VCaP (cell line): Measurements from ENCODE around the gene AFAP1L1.

ENCODE experiments used
- H3K27ac ChIP-seq: fragments of 450-650 bp; 2 replicates; pipeline ENCODE4 v1.5.1; 2017
- TF ChIP-seq, protein P1 (sequence below): fragments of 450-650 bp; conservative IDR thresholded peaks from 2 replicates; pipeline ENCODE4 v1.5.1; 2017; ENCODE audit warnings: mild to moderate bottlenecking, moderate library complexity

Gene AFAP1L1

DNA sequence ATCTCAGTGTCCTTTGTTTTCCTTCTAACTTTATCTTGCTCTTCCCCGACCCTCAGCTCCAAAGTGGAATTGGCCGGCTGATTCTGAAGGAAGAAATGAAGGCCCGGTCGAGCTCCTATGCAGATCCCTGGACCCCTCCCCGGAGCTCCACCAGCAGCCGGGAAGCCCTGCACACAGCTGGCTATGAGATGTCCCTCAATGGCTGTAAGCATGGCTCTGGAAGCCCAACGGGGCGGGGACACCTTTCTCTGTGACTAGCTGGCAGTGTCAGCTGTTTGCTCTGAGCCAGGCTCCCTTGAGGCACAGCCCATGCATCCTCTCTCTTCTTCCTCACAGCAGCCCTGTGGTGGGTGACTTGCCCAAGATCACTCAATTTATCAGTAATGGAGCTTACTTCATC lies 23.9 kb upstream of the AFAP1L1 start:
- H3K27ac ChIP-seq: no peak overlapping the region
- TF ChIP-seq, protein P1, sequence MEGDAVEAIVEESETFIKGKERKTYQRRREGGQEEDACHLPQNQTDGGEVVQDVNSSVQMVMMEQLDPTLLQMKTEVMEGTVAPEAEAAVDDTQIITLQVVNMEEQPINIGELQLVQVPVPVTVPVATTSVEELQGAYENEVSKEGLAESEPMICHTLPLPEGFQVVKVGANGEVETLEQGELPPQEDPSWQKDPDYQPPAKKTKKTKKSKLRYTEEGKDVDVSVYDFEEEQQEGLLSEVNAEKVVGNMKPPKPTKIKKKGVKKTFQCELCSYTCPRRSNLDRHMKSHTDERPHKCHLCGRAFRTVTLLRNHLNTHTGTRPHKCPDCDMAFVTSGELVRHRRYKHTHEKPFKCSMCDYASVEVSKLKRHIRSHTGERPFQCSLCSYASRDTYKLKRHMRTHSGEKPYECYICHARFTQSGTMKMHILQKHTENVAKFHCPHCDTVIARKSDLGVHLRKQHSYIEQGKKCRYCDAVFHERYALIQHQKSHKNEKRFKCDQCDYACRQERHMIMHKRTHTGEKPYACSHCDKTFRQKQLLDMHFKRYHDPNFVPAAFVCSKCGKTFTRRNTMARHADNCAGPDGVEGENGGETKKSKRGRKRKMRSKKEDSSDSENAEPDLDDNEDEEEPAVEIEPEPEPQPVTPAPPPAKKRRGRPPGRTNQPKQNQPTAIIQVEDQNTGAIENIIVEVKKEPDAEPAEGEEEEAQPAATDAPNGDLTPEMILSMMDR: no peak

- no peak overlapping the region for H3K27ac ChIP-seq
- TF ChIP-seq, protein P1: no peak
Measured at GRCh38 chr5:149251546-149251945, 20.1 kb upstream of the AFAP1L1 start.

- no peak overlapping the region for H3K27ac ChIP-seq
- TF ChIP-seq, protein P1: no peak
Measured at GRCh38 chr5:149254506-149254905, 17.2 kb upstream of the AFAP1L1 start.

- no peak overlapping the region for H3K27ac ChIP-seq
- TF ChIP-seq, protein P1: no peak
Measured at GRCh38 chr5:149256451-149256850, 15.2 kb upstream of the AFAP1L1 start.

DNA sequence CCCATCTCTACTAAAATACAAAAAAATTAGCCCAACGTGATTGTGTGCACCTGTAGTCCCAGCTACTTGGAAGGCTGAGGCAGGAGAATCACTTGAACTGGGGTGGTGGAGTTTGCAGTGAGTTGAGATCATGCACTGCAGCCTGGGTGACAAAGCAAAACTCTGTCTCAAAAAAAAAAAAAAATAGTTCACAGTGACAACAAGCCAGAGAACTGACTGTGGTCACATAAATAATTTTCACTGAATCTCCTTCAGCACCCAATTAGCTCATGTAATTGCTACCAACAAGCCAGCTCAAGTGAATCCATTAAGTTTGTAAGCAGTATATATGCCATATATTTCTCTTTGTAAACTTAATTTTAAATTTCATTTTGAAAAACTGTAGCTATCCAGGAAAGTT lies 14.5 kb upstream of the AFAP1L1 start:
- no peak overlapping the region for H3K27ac ChIP-seq
- TF ChIP-seq, protein P1: no peak

- H3K27ac ChIP-seq: no peak overlapping the region
- TF ChIP-seq, protein P1: no peak
Measured at GRCh38 chr5:149257889-149258705, 13.6 kb upstream of the AFAP1L1 start.

DNA sequence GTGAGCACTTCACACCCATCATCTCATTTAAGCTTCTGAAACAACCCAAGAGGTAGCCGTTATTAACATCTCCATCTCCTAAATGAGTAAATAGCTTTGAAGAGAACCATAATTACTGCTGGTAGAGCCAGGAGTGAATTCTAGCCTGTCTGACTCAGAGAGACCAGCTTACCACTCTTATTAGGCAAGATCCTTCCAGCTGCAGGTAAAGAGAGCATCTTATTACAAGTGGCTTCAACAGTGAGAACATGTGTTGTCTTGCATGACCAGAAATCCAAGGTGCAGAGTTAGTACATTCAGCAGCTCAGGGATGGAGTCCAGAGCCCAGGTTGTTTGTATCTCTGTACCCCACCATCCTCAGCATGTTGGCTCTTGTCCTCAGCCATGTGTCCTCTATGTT lies 10.9 kb upstream of the AFAP1L1 start:
- H3K27ac ChIP-seq: no peak overlapping the region
- TF ChIP-seq, protein P1: no peak
